Neural progenitor cell (in vitro differentiated cells): ENCODE measurements around the gene KIF26A. TPM values are rescaled to one million over a fixed set of nuclear protein-coding genes. Genes with fewer than 3 reads are reported as not detected.
A peak's percentile ranks its signal among the peaks of the same experiment; 100 is the strongest.

Experiments used
- DNase-seq: peaks from one replicate; pipeline ENCODE4 v3.0.0-alpha.2; 2016; ENCODE audit warnings: low spot score
- H2AFZ ChIP-seq: fragments of 200-600 bp; sonication (generic); replicated peaks from 2 replicates; pipeline ENCODE4 v1.6.1; 2016; ENCODE audit warnings: antibody characterized with exemption
- H3F3A ChIP-seq: fragments of 200-600 bp; sonication (generic); 2 replicates; pipeline ENCODE4 v1.6.1; 2016; ENCODE audit warnings: antibody characterized with exemption, low read depth
- H3K27ac ChIP-seq: fragments of 200-600 bp; sonication (generic); 2 replicates; pipeline ENCODE4 v1.5.1; 2016; ENCODE audit warnings: mild to moderate bottlenecking
- H3K27me3 ChIP-seq: fragments of 200-600 bp; sonication (generic); 2 replicates; pipeline ENCODE4 v1.6.1; 2016; ENCODE audit warnings: mild to moderate bottlenecking, moderate library complexity
- H3K36me3 ChIP-seq: fragments of 200-600 bp; sonication (generic); 2 replicates; pipeline ENCODE4 v1.5.1; 2016
- H3K4me1 ChIP-seq: fragments of 200-600 bp; sonication (generic); 2 replicates; pipeline ENCODE4 v1.6.1; 2016; ENCODE audit warnings: mixed run types
- H3K4me2 ChIP-seq: fragments of 200-600 bp; sonication (generic); 2 replicates; pipeline ENCODE4 v1.6.1; 2016
- H3K4me3 ChIP-seq: fragments of 200-600 bp; sonication (generic); 2 replicates; pipeline ENCODE4 v1.5.1; 2016
- H3K79me2 ChIP-seq: fragments of 200-600 bp; sonication (generic); 2 replicates; pipeline ENCODE4 v1.6.1; 2016; ENCODE audit warnings: low read depth
- H3K9ac ChIP-seq: fragments of 200-600 bp; sonication (generic); 2 replicates; pipeline ENCODE4 v1.6.1; 2016
- H3K9me3 ChIP-seq: fragments of 200-600 bp; sonication (generic); 2 replicates; pipeline ENCODE4 v1.5.1; 2016; ENCODE audit warnings: low read depth
- H4K20me1 ChIP-seq: fragments of 200-600 bp; sonication (generic); 2 replicates; pipeline ENCODE4 v1.6.1; 2016; ENCODE audit warnings: low read depth
- H3K27ac Mint-ChIP-seq: 3 replicates; pipeline ENCODE4 v1.8.0; 2021; ENCODE audit warnings: mixed read lengths
- H3K27me3 Mint-ChIP-seq: 2 replicates; pipeline ENCODE4 v1.8.0; 2022; ENCODE audit warnings: low read depth, mild to moderate bottlenecking, inconsistent platforms, moderate library complexity, mixed read lengths; ENCODE audit not compliant: insufficient read depth
- H3K36me3 Mint-ChIP-seq: 3 replicates; pipeline ENCODE4 v1.8.0; 2021; ENCODE audit warnings: mixed read lengths
- H3K4me1 Mint-ChIP-seq: 3 replicates; pipeline ENCODE4 v1.8.0; 2021; ENCODE audit warnings: mixed read lengths
- H3K4me3 Mint-ChIP-seq: 3 replicates; pipeline ENCODE4 v1.8.0; 2021; ENCODE audit warnings: mild to moderate bottlenecking, moderate library complexity, mixed read lengths
- H3K9me3 Mint-ChIP-seq: 3 replicates; pipeline ENCODE4 v1.8.0; 2020; ENCODE audit warnings: mixed read lengths
- EZH2 ChIP-seq: fragments of 200-600 bp; sonication (generic); IDR thresholded peaks from 2 replicates; pipeline ENCODE4 v1.6.1; 2017; ENCODE audit warnings: antibody characterized with exemption, mild to moderate bottlenecking, moderate library complexity
- EZH2phosphoT487 ChIP-seq: fragments of 200-600 bp; sonication (generic); IDR thresholded peaks from 2 replicates; pipeline ENCODE4 v1.6.1; 2017; ENCODE audit warnings: antibody characterized with exemption
- total RNA-seq: library from RNA; depleted of rRNA; stranded (reverse); fragments of >200 nt; gene quantifications from 2 replicates; pipeline ENCODE4 v1.2.3, GENCODE V29; 2015; ENCODE audit warnings: low replicate concordance
- TF ChIP-seq, protein P1 (sequence below): fragments of 200-600 bp; sonication (generic); IDR thresholded peaks from 2 replicates; pipeline ENCODE4 v1.5.1; 2017; ENCODE audit warnings: antibody characterized with exemption, mild to moderate bottlenecking

KIF26A gene
- total RNA-seq, 1 donor from 2014 or later, result 6.1 TPM

DNA sequence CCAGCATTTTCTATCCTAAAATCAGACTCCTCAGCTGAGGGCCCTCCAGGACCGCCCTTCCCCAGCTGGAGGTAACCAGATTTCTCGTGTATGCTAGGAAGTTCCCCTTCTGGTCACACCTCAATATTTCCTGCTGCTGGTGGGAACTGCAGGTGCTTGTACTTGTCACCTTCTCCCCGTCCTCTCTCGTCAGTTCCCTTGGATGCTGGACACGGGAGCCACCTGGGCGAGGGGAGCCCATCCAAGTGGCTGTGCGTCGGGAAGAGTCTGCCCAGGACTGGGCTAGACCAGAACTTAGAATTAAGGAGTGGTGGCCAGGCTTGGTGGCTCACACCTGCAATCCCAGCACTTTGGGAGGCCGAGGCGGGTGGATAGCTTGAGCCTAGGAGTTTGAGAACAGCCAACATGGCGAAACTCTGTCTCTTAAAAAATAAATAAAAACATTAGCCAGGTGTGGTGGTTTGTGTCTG, 23.2 kb upstream of the KIF26A start:
- H3K4me3 Mint-ChIP-seq, result no peak overlapping the region
- Histone ChIP-seq H4K20me1 (peaks cover 7% of the 10 kb centered on the region), H3F3A (no peaks in the 10 kb centered on the region), H3K79me2 (no peaks in the 10 kb centered on the region), H3K27ac (no peak overlapping the region), H3K9ac (no peak overlapping the region), H3K9me3 (no peaks in the 10 kb centered on the region), H3K36me3 (no peaks in the 10 kb centered on the region), H3K4me3 (no peak overlapping the region), H3K4me2 (no peak overlapping the region), H3K27me3 (peaks cover 62% of the 10 kb centered on the region), H2AFZ (no peak overlapping the region), H3K4me1 (no peaks in the 10 kb centered on the region)
- H3K9me3 Mint-ChIP-seq, result no peaks in the 10 kb centered on the region
- H3K27ac Mint-ChIP-seq, result no peak overlapping the region
- no peak for TF ChIP-seq EZH2
- no peak for TF ChIP-seq EZH2phosphoT487
- TF ChIP-seq, protein P1, sequence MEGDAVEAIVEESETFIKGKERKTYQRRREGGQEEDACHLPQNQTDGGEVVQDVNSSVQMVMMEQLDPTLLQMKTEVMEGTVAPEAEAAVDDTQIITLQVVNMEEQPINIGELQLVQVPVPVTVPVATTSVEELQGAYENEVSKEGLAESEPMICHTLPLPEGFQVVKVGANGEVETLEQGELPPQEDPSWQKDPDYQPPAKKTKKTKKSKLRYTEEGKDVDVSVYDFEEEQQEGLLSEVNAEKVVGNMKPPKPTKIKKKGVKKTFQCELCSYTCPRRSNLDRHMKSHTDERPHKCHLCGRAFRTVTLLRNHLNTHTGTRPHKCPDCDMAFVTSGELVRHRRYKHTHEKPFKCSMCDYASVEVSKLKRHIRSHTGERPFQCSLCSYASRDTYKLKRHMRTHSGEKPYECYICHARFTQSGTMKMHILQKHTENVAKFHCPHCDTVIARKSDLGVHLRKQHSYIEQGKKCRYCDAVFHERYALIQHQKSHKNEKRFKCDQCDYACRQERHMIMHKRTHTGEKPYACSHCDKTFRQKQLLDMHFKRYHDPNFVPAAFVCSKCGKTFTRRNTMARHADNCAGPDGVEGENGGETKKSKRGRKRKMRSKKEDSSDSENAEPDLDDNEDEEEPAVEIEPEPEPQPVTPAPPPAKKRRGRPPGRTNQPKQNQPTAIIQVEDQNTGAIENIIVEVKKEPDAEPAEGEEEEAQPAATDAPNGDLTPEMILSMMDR, result no peak
- H3K36me3 Mint-ChIP-seq, result no peaks in the 10 kb centered on the region
- DNase-seq, result no peak
- peaks cover 41% of the 10 kb centered on the region for H3K27me3 Mint-ChIP-seq
- H3K4me1 Mint-ChIP-seq, result peaks cover 3% of the 10 kb centered on the region

DNA sequence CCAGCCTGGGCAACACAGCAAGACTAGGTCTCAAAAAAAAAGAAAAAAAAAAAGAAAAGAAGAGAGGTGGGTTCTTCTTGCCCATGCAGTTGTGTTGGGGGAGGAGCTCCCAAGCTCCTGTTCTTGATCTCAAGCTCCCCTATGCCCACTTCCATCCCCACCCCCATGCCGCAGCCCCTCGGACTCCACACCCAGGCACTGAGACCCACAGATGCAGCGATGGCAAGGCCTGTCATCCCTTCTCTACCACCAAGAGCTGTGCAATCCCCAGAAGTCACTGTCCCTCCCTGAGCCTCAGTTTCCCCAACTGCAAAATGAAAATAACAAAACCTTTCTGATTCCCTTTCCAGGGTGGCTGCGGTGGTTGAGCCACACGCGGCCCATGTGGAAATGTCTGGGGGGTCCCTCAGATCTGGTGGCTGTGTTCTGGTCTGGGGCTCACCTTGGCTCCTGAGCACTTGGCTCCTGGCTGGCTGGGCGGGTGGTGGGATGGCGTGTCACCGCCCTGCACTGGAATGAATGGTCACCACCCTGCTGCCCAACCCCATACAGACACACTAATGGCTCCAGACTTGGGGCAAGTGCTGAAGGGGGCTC, 22.6 kb upstream of the KIF26A start:
- Histone ChIP-seq H3K9ac (no peak overlapping the region), H4K20me1 (peaks cover 7% of the 10 kb centered on the region), H3K4me3 (no peak overlapping the region), H3K4me1 (no peaks in the 10 kb centered on the region), H3K27me3 (peaks cover 68% of the 10 kb centered on the region), H3K9me3 (no peaks in the 10 kb centered on the region), H2AFZ (no peak overlapping the region), H3F3A (no peaks in the 10 kb centered on the region), H3K27ac (no peak overlapping the region), H3K4me2 (no peak overlapping the region), H3K79me2 (no peaks in the 10 kb centered on the region), H3K36me3 (no peaks in the 10 kb centered on the region)
- H3K4me1 Mint-ChIP-seq, result peaks cover 3% of the 10 kb centered on the region
- no peak overlapping the region for H3K27ac Mint-ChIP-seq
- DNase-seq, result no peak
- H3K4me3 Mint-ChIP-seq, result no peak overlapping the region
- no peaks in the 10 kb centered on the region for H3K9me3 Mint-ChIP-seq
- H3K36me3 Mint-ChIP-seq, result no peaks in the 10 kb centered on the region
- TF ChIP-seq EZH2, result no peak
- TF ChIP-seq EZH2phosphoT487, result no peak
- TF ChIP-seq, protein P1, result no peak
- H3K27me3 Mint-ChIP-seq, result peaks cover 44% of the 10 kb centered on the region

DNA sequence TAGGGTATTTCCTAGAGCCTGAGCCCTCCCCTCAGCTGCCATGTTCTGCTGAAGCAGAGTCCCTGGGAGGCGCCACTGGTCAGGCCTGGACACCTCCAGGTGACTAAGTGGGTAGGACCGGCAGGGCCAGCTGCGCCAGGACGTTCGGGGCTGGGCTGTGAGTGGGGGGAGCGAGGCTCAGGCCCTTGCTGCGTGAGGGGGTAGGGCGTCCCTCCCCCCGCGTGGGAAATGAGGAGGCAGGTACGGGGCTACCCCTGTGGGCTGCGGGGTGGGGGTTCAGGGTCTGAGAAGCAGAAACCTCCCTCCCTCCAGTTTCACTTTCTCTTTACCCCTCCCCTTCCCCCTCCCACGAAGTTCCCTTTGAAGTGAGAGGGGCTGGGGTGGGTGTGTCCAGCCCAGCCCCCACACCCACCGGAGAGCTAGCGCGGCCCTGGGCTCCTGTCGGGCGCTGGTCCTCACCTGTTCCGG, 22.1 kb upstream of the KIF26A start:
- Histone ChIP-seq H3K36me3 (no peaks in the 10 kb centered on the region), H3K9ac (no peak overlapping the region), H3K9me3 (no peaks in the 10 kb centered on the region), H3K79me2 (no peaks in the 10 kb centered on the region), H3K27me3 (peaks cover 73% of the 10 kb centered on the region), H3K27ac (no peak overlapping the region), H2AFZ (no peak overlapping the region), H3K4me3 (peak overlapping the region; percentile 44), H4K20me1 (peaks cover 7% of the 10 kb centered on the region), H3K4me2 (peak overlapping the region; percentile 80), H3F3A (no peaks in the 10 kb centered on the region), H3K4me1 (no peaks in the 10 kb centered on the region)
- H3K4me1 Mint-ChIP-seq, result no peaks in the 10 kb centered on the region
- no peaks in the 10 kb centered on the region for H3K36me3 Mint-ChIP-seq
- no peaks in the 10 kb centered on the region for H3K9me3 Mint-ChIP-seq
- H3K4me3 Mint-ChIP-seq, result no peak overlapping the region
- H3K27ac Mint-ChIP-seq, result no peak overlapping the region
- peaks cover 48% of the 10 kb centered on the region for H3K27me3 Mint-ChIP-seq
- no peak for TF ChIP-seq EZH2
- TF ChIP-seq, protein P1, result no peak
- TF ChIP-seq EZH2phosphoT487, result no peak
- DNase-seq, result no peak
